Ascending aorta (tissue), 2 donors: Measurements from ENCODE around the gene ADGRD2. TPM values are rescaled to one million over a fixed set of nuclear protein-coding genes. Genes with fewer than 3 reads are reported as not detected.

ENCODE experiments used
- DNase-seq, 2 donors: peaks; one replicate each; pipeline ENCODE4 v3.0.0-alpha.2; 2019; ENCODE audit warnings: low spot score in 2 of 2
- H3K27ac ChIP-seq, 2 donors: fragments of 200-600 bp; sonication (generic); one replicate each; pipeline ENCODE4 v1.5.1; 2016 to 2017; ENCODE audit warnings: mild to moderate bottlenecking in 1 of 2
- H3K27me3 ChIP-seq: fragments of 200-600 bp; sonication (generic); one replicate; pipeline ENCODE4 v1.5.1; 2017
- H3K36me3 ChIP-seq, 2 donors: fragments of 200-600 bp; sonication (generic); one replicate each; pipeline ENCODE4 v1.5.1; 2016
- H3K4me1 ChIP-seq, 2 donors: fragments of 200-600 bp; sonication (generic); one replicate each; pipeline ENCODE4 v1.5.1; 2016 to 2017; ENCODE audit warnings: mild to moderate bottlenecking in 1 of 2
- H3K4me3 ChIP-seq, 2 donors: fragments of 200-600 bp; sonication (generic); one replicate each; pipeline ENCODE4 v1.5.1; 2016 to 2017; ENCODE audit warnings: mild to moderate bottlenecking in 1 of 2
- H3K9me3 ChIP-seq, 2 donors: fragments of 200-600 bp; sonication (generic); one replicate each; pipeline ENCODE4 v1.5.1; 2016
- CTCF ChIP-seq, 3 experiments: fragments of 200-600 bp in 2 of 3; fragments of 450-650 bp in 1 of 3; sonication (generic) in 2 of 3; IDR thresholded peaks; one replicate each; pipeline ENCODE4 v1.5.1; 2016 to 2019; ENCODE audit warnings: antibody characterized with exemption in 3 of 3, mild to moderate bottlenecking in 1 of 3, moderate library complexity in 1 of 3
- intact Hi-C: fragments of 100-400 bp; cut with DNase I; formaldehyde crosslinking; loops from one replicate; pipeline ENCODE4 v1.15.1; 2023
- total RNA-seq: library from RNA; depleted of rRNA; stranded (reverse); fragments of >200 nt; gene quantifications from one replicate; pipeline ENCODE4 v1.1.0, GENCODE V29; 2016

The ADGRD2 gene
- total RNA-seq, 1 donor from 2014 or later, result not detected

- DNase-seq, result no peak
- no peak overlapping the region for H3K27ac ChIP-seq
- H3K9me3 ChIP-seq, result no peaks in the 10 kb centered on the region
- no peaks in the 10 kb centered on the region for H3K4me1 ChIP-seq
- no peak for TF ChIP-seq CTCF (IDR thresholded peaks at IDR 0.05)
- no peaks in the 10 kb centered on the region for H3K27me3 ChIP-seq
- intact Hi-C loops, result no loop called here
- H3K4me3 ChIP-seq, result no peak overlapping the region
- H3K36me3 ChIP-seq, result no peaks in the 10 kb centered on the region
These were observed 36.6 kb downstream of the ADGRD2 start for GRCh38 chr9:124486778-124487259.

- intact Hi-C loops, result no loop called here
- no peak for DNase-seq
- H3K27me3 ChIP-seq, result no peaks in the 10 kb centered on the region
- no peak for TF ChIP-seq CTCF (IDR thresholded peaks at IDR 0.05)
- H3K27ac ChIP-seq, result no peak overlapping the region
- no peak overlapping the region for H3K4me3 ChIP-seq
- no peaks in the 10 kb centered on the region for H3K4me1 ChIP-seq
- no peaks in the 10 kb centered on the region for H3K36me3 ChIP-seq
- no peaks in the 10 kb centered on the region for H3K9me3 ChIP-seq
These were observed 37.3 kb downstream of the ADGRD2 start for GRCh38 chr9:124487260-124488182.

- intact Hi-C loops, result no loop called here
- no peak for DNase-seq
These were observed 38.5 kb downstream of the ADGRD2 start for GRCh38 chr9:124488641-124489210.

GRCh38 chr9:124489222-124489621 lies 39.0 kb downstream of the ADGRD2 start:
- Histone ChIP-seq H3K27ac (no peak overlapping the region), H3K4me1 (no peaks in the 10 kb centered on the region), H3K36me3 (no peaks in the 10 kb centered on the region), H3K4me3 (no peak overlapping the region), H3K27me3 (no peaks in the 10 kb centered on the region), H3K9me3 (no peaks in the 10 kb centered on the region)
- no peak for DNase-seq
- intact Hi-C loops, result no loop called here
- TF ChIP-seq CTCF (IDR thresholded peaks at IDR 0.05), result no peak

More at GRCh38 chr9:124488641-124489210, 38.5 kb downstream of the ADGRD2 start:
- no peaks in the 10 kb centered on the region for H3K4me1 ChIP-seq
- no peaks in the 10 kb centered on the region for H3K9me3 ChIP-seq
- H3K27me3 ChIP-seq, result no peaks in the 10 kb centered on the region
- H3K4me3 ChIP-seq, result no peak overlapping the region
- no peak for TF ChIP-seq CTCF (IDR thresholded peaks at IDR 0.05)
- H3K27ac ChIP-seq, result no peak overlapping the region
- H3K36me3 ChIP-seq, result no peaks in the 10 kb centered on the region

GRCh38 chr9:124490004-124490403 lies 39.8 kb downstream of the ADGRD2 start:
- no peaks in the 10 kb centered on the region for H3K36me3 ChIP-seq
- H3K4me3 ChIP-seq, result no peak overlapping the region
- no peak for DNase-seq
- no peaks in the 10 kb centered on the region for H3K4me1 ChIP-seq
- no peak overlapping the region for H3K27ac ChIP-seq
- no peaks in the 10 kb centered on the region for H3K9me3 ChIP-seq
- intact Hi-C loops, result no loop called here
- no peak for TF ChIP-seq CTCF (IDR thresholded peaks at IDR 0.05)
- no peaks in the 10 kb centered on the region for H3K27me3 ChIP-seq
